ENCODE measurements around the gene RBFOX1. TPM values are rescaled to one million over a fixed set of nuclear protein-coding genes. Genes with fewer than 3 reads are reported as not detected.

Gene RBFOX1
- total RNA-seq, 4 donors from 2014 or later = 1.0 to 3.4 TPM; not detected in 2

DNA sequence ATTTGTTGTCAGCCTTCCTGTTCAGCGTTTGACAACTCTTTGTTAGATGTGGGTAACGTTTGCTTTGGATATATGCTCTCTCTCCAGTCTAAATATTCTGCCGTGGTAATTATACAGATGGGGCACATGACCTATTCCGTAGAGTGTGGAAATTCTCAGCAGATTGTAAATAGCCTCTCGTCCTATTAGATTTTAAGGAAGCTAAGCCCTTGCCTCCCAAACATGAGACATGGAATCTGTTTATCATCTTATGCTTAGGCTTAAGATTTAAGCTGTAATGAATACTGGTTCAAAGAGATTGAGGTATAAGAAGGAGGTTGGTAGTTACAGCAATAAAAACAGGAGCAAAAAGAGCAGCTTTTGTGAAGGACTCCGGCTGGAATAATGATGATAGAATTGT is 87.4 kb downstream of the RBFOX1 start:
- Histone ChIP-seq H3K27ac (no peak overlapping the region), H3K9me3 (no peaks in the 10 kb centered on the region), H3K27me3 (no peaks in the 10 kb centered on the region), H3K4me1 (no peaks in the 10 kb centered on the region), H3K4me3 (no peak overlapping the region), H3K36me3 (no peaks in the 10 kb centered on the region)
- TF ChIP-seq, protein P1, sequence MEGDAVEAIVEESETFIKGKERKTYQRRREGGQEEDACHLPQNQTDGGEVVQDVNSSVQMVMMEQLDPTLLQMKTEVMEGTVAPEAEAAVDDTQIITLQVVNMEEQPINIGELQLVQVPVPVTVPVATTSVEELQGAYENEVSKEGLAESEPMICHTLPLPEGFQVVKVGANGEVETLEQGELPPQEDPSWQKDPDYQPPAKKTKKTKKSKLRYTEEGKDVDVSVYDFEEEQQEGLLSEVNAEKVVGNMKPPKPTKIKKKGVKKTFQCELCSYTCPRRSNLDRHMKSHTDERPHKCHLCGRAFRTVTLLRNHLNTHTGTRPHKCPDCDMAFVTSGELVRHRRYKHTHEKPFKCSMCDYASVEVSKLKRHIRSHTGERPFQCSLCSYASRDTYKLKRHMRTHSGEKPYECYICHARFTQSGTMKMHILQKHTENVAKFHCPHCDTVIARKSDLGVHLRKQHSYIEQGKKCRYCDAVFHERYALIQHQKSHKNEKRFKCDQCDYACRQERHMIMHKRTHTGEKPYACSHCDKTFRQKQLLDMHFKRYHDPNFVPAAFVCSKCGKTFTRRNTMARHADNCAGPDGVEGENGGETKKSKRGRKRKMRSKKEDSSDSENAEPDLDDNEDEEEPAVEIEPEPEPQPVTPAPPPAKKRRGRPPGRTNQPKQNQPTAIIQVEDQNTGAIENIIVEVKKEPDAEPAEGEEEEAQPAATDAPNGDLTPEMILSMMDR (IDR thresholded peaks at IDR 0.05) = no peak
- TF ChIP-seq POLR2A (IDR thresholded peaks at IDR 0.05) = no peak
- DNase-seq = no peak

GRCh38 chr16:7420843-7421242 is 88.2 kb downstream of the RBFOX1 start:
- H3K27me3 ChIP-seq = no peaks in the 10 kb centered on the region
- no peaks in the 10 kb centered on the region for H3K9me3 ChIP-seq
- no peak overlapping the region for H3K4me3 ChIP-seq
- H3K36me3 ChIP-seq = no peaks in the 10 kb centered on the region
- no peaks in the 10 kb centered on the region for H3K4me1 ChIP-seq
- no peak for TF ChIP-seq POLR2A (IDR thresholded peaks at IDR 0.05)
- TF ChIP-seq, protein P1 (IDR thresholded peaks at IDR 0.05) = no peak
- H3K27ac ChIP-seq = no peak overlapping the region
- DNase-seq = no peak

- TF ChIP-seq POLR2A (IDR thresholded peaks at IDR 0.05) = no peak
- TF ChIP-seq, protein P1 (IDR thresholded peaks at IDR 0.05) = no peak
- H3K4me1 ChIP-seq = no peaks in the 10 kb centered on the region
- no peaks in the 10 kb centered on the region for H3K36me3 ChIP-seq
- DNase-seq = no peak
- no peaks in the 10 kb centered on the region for H3K27me3 ChIP-seq
- H3K4me3 ChIP-seq = no peak overlapping the region
- H3K9me3 ChIP-seq = no peaks in the 10 kb centered on the region
- no peak overlapping the region for H3K27ac ChIP-seq
Observed at GRCh38 chr16:7421578-7421977, 88.9 kb downstream of the RBFOX1 start.

- no peak for DNase-seq
Observed at GRCh38 chr16:7422036-7422888, 89.6 kb downstream of the RBFOX1 start.

DNA sequence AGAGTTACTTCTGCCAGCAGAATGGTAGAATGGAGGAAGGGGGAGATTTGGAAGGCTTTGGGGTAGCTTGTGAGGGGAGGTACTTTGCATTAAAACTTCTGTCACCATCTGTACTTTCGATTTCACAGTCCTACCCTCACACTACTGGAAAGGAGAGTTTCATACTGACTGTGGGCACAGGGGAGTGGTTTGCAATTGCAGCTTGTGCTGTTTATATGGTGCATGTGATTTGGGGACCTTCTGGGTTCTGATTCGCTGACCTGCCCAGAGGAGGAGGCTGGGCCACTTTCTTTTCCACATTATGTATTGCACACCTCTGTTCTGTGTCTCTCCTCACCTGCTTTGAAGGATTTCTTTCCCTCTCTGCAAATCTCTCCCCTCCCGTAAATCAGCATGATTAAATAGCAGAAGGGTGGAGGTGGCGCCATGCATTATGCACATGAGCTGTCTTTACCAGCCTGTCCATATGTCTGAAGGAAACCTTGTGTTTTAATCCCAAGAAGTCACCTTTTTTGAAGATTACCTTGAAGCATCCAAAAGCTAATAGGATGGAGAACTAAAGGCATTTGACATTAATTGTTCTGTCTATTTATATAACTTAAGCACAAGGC is 90.9 kb downstream of the RBFOX1 start:
- H3K27me3 ChIP-seq = no peaks in the 10 kb centered on the region
- no peak for TF ChIP-seq POLR2A (IDR thresholded peaks at IDR 0.05)
- TF ChIP-seq, protein P1 (IDR thresholded peaks at IDR 0.05) = no peak
- H3K4me1 ChIP-seq = no peaks in the 10 kb centered on the region
- H3K9me3 ChIP-seq = no peaks in the 10 kb centered on the region
- DNase-seq = no peak
- no peak overlapping the region for H3K4me3 ChIP-seq
- no peaks in the 10 kb centered on the region for H3K36me3 ChIP-seq
- no peak overlapping the region for H3K27ac ChIP-seq

More at GRCh38 chr16:7422036-7422888, 89.6 kb downstream of the RBFOX1 start:
- no peak overlapping the region for H3K4me3 ChIP-seq
- no peak overlapping the region for H3K27ac ChIP-seq
- H3K4me1 ChIP-seq = no peaks in the 10 kb centered on the region
- H3K27me3 ChIP-seq = no peaks in the 10 kb centered on the region
- TF ChIP-seq, protein P1 (IDR thresholded peaks at IDR 0.05) = no peak
- no peak for TF ChIP-seq POLR2A (IDR thresholded peaks at IDR 0.05)
- H3K36me3 ChIP-seq = no peaks in the 10 kb centered on the region
- no peaks in the 10 kb centered on the region for H3K9me3 ChIP-seq

Measured in Peyer's patch (tissue), 4 donors.